ENCODE measurements around the gene EPYC.

DNA sequence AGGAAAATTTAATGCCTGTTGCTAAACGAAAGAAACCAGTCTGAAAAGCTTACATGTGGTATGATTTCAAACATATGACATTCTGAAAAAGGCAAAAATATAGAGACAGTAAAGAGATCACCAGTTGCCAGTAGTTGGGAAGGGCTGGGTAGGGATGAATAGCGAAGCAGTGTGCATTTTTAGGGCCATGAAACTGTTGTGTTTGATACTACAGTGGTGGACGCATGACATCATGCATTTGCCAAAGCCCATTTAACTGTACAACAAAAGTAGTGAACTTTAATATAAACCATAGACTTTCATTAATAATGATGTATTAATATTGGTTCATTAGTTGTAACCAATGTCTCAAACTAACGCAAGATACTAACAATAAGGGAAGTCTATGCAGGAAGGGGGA, 14.7 kb upstream of the EPYC start:
- TF ChIP-seq, protein P1, sequence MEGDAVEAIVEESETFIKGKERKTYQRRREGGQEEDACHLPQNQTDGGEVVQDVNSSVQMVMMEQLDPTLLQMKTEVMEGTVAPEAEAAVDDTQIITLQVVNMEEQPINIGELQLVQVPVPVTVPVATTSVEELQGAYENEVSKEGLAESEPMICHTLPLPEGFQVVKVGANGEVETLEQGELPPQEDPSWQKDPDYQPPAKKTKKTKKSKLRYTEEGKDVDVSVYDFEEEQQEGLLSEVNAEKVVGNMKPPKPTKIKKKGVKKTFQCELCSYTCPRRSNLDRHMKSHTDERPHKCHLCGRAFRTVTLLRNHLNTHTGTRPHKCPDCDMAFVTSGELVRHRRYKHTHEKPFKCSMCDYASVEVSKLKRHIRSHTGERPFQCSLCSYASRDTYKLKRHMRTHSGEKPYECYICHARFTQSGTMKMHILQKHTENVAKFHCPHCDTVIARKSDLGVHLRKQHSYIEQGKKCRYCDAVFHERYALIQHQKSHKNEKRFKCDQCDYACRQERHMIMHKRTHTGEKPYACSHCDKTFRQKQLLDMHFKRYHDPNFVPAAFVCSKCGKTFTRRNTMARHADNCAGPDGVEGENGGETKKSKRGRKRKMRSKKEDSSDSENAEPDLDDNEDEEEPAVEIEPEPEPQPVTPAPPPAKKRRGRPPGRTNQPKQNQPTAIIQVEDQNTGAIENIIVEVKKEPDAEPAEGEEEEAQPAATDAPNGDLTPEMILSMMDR (conservative IDR thresholded peaks at IDR 0.05; ENCODE audit: low read depth, low read length) = no peak
- no peak for TF ChIP-seq CHD1 (IDR thresholded peaks at IDR 0.05; ENCODE audit: low read depth, low read length)
- TF ChIP-seq SMC3 (IDR thresholded peaks at IDR 0.05; ENCODE audit: low read depth, low read length) = no peak
- TF ChIP-seq RFX5 (IDR thresholded peaks at IDR 0.05; ENCODE audit: low read depth, low read length) = no peak
- no peak for TF ChIP-seq MAZ (IDR thresholded peaks at IDR 0.05; ENCODE audit: borderline replicate concordance, low read depth, low read length)
- no peak for TF ChIP-seq MXI1 (IDR thresholded peaks at IDR 0.05; ENCODE audit: borderline replicate concordance, low read depth, low read length)
- no peak for TF ChIP-seq POLR2A (IDR thresholded peaks at IDR 0.05; ENCODE audit: low read depth, low read length)
- no peak for TF ChIP-seq CEBPB (IDR thresholded peaks at IDR 0.05; ENCODE audit: low read depth, low read length)
- no peak for TF ChIP-seq BHLHE40 (IDR thresholded peaks at IDR 0.05; ENCODE audit: low read depth, low read length)
- TF ChIP-seq, protein P2, sequence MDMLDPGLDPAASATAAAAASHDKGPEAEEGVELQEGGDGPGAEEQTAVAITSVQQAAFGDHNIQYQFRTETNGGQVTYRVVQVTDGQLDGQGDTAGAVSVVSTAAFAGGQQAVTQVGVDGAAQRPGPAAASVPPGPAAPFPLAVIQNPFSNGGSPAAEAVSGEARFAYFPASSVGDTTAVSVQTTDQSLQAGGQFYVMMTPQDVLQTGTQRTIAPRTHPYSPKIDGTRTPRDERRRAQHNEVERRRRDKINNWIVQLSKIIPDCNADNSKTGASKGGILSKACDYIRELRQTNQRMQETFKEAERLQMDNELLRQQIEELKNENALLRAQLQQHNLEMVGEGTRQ (IDR thresholded peaks at IDR 0.05; ENCODE audit: low read depth, low read length) = no peak
- TF ChIP-seq FOS (IDR thresholded peaks at IDR 0.05; ENCODE audit: low read depth, low read length) = no peak
- TF ChIP-seq RAD21 (IDR thresholded peaks at IDR 0.05; ENCODE audit: low read length) = no peak

Measured in IMR-90 (cell line).